Measurements from ENCODE around the gene BCAP31.
"Not testable (repeated sequence)": the region's sequence is repeated elsewhere in the genome, so short reads cannot be mapped to it uniquely, and the experiment has no call there.

The BCAP31 gene

GRCh38 chrX:153733651-153734240 lies 9.6 kb upstream of the BCAP31 start:
- DNase-seq = no peak

- DNase-seq = no peak
These were observed 8.2 kb upstream of the BCAP31 start for GRCh38 chrX:153732401-153732800.

GRCh38 chrX:153731845-153732215 lies 7.6 kb upstream of the BCAP31 start:
- no peak for DNase-seq

GRCh38 chrX:153731117-153731844 lies 7.1 kb upstream of the BCAP31 start:
- DNase-seq = no peak

GRCh38 chrX:153730115-153730514 lies 5.9 kb upstream of the BCAP31 start:
- DNase-seq = not testable (repeated sequence)

GRCh38 chrX:153728951-153729631 lies 4.9 kb upstream of the BCAP31 start:
- DNase-seq = no peak

GRCh38 chrX:153728095-153728494 lies 3.9 kb upstream of the BCAP31 start:
- DNase-seq = no peak

- DNase-seq = peak; percentile 72
These were observed 3.1 kb upstream of the BCAP31 start for GRCh38 chrX:153727123-153727931.

GRCh38 chrX:153726286-153727122 lies 2.3 kb upstream of the BCAP31 start:
- DNase-seq = peak; percentile 71

GRCh38 chrX:153725832-153726285 lies 1.7 kb upstream of the BCAP31 start:
- no peak for DNase-seq

GRCh38 chrX:153725039-153725831 lies 1.0 kb upstream of the BCAP31 start:
- no peak for DNase-seq

GRCh38 chrX:153723351-153724251 lies 586 bp downstream of the BCAP31 start:
- no peak for DNase-seq

GRCh38 chrX:153722704-153723350 lies 1.4 kb downstream of the BCAP31 start:
- DNase-seq = no peak

- no peak for DNase-seq
These were observed 4.5 kb downstream of the BCAP31 start for GRCh38 chrX:153719701-153720100.

- no peak for DNase-seq
These were observed 4.9 kb downstream of the BCAP31 start for GRCh38 chrX:153719238-153719637.

GRCh38 chrX:153717445-153717844 lies 6.7 kb downstream of the BCAP31 start:
- DNase-seq = no peak

- DNase-seq = no peak
These were observed 9.9 kb downstream of the BCAP31 start for GRCh38 chrX:153714256-153714655.

- no peak for DNase-seq
These were observed 14.2 kb downstream of the BCAP31 start for GRCh38 chrX:153709726-153710674.

- DNase-seq = peak; percentile 64
These were observed 15.8 kb downstream of the BCAP31 start for GRCh38 chrX:153708415-153708814.
